ENCODE data around the gene EML3.

Gene EML3

GRCh38 chr11:62645671-62645945 lies 33.0 kb upstream of the EML3 start:
- H3K27ac ChIP-seq (ENCODE audit: low read depth, low read length, poor library complexity, severe bottlenecking), result peak overlapping the region; percentile 74
- H3K79me2 ChIP-seq (ENCODE audit: insufficient read depth, low read length), result peaks cover 36% of the 10 kb centered on the region
- H3K9me2 ChIP-seq (ENCODE audit: low read depth, low read length), result no peaks in the 10 kb centered on the region
- H4K20me1 ChIP-seq (ENCODE audit: insufficient read depth, low read length), result no peaks in the 10 kb centered on the region
- H3K27me3 ChIP-seq (ENCODE audit: insufficient read depth, low read length), result no peaks in the 10 kb centered on the region
- peaks cover 55% of the 10 kb centered on the region for H3K36me3 ChIP-seq (ENCODE audit: insufficient read depth, low read length)
- no peak overlapping the region for H2AFZ ChIP-seq (ENCODE audit: low read length)
- peak overlapping the region; percentile 91 for H3K4me3 ChIP-seq (ENCODE audit: low read depth, low read length, poor library complexity, severe bottlenecking)
- no peaks in the 10 kb centered on the region for H3F3A ChIP-seq (ENCODE audit: insufficient read depth, low read length)
- TF ChIP-seq EZH2 (IDR thresholded peaks at IDR 0.05; ENCODE audit: borderline replicate concordance, low read length) (no peak), CTCF (IDR thresholded peaks at IDR 0.05; ENCODE audit: low read length) (no peak)
- peak overlapping the region; percentile 86 for H3K9ac ChIP-seq (ENCODE audit: low read length)
- H3K4me2 ChIP-seq (ENCODE audit: low read length), result peak overlapping the region; percentile 67
- no peaks in the 10 kb centered on the region for H3K9me3 ChIP-seq (ENCODE audit: low read length)
- peaks cover 21% of the 10 kb centered on the region for H3K4me1 ChIP-seq (ENCODE audit: insufficient read depth, low read length, severe bottlenecking)

- H2AFZ ChIP-seq (ENCODE audit: low read length), result no peak overlapping the region
- H3K9me2 ChIP-seq (ENCODE audit: low read depth, low read length), result no peaks in the 10 kb centered on the region
- no peaks in the 10 kb centered on the region for H3F3A ChIP-seq (ENCODE audit: insufficient read depth, low read length)
- peaks cover 51% of the 10 kb centered on the region for H3K36me3 ChIP-seq (ENCODE audit: insufficient read depth, low read length)
- TF ChIP-seq EZH2 (IDR thresholded peaks at IDR 0.05; ENCODE audit: borderline replicate concordance, low read length) (no peak), CTCF (IDR thresholded peaks at IDR 0.05; ENCODE audit: low read length) (no peak)
- H3K4me1 ChIP-seq (ENCODE audit: insufficient read depth, low read length, severe bottlenecking), result peaks cover 21% of the 10 kb centered on the region
- H3K27ac ChIP-seq (ENCODE audit: low read depth, low read length, poor library complexity, severe bottlenecking), result no peak overlapping the region
- H3K27me3 ChIP-seq (ENCODE audit: insufficient read depth, low read length), result no peaks in the 10 kb centered on the region
- H3K79me2 ChIP-seq (ENCODE audit: insufficient read depth, low read length), result peaks cover 36% of the 10 kb centered on the region
- H3K9ac ChIP-seq (ENCODE audit: low read length), result no peak overlapping the region
- H3K4me3 ChIP-seq (ENCODE audit: low read depth, low read length, poor library complexity, severe bottlenecking), result no peak overlapping the region
- no peaks in the 10 kb centered on the region for H4K20me1 ChIP-seq (ENCODE audit: insufficient read depth, low read length)
- H3K9me3 ChIP-seq (ENCODE audit: low read length), result no peaks in the 10 kb centered on the region
- no peak overlapping the region for H3K4me2 ChIP-seq (ENCODE audit: low read length)
These were observed 31.6 kb upstream of the EML3 start for GRCh38 chr11:62644220-62644619.

GRCh38 chr11:62632492-62632891 lies 19.9 kb upstream of the EML3 start:
- no peaks in the 10 kb centered on the region for H3F3A ChIP-seq (ENCODE audit: insufficient read depth, low read length)
- no peak overlapping the region for H3K4me3 ChIP-seq (ENCODE audit: low read depth, low read length, poor library complexity, severe bottlenecking)
- TF ChIP-seq EZH2 (IDR thresholded peaks at IDR 0.05; ENCODE audit: borderline replicate concordance, low read length) (no peak), CTCF (IDR thresholded peaks at IDR 0.05; ENCODE audit: low read length) (no peak)
- H3K27me3 ChIP-seq (ENCODE audit: insufficient read depth, low read length), result no peaks in the 10 kb centered on the region
- no peaks in the 10 kb centered on the region for H4K20me1 ChIP-seq (ENCODE audit: insufficient read depth, low read length)
- no peak overlapping the region for H3K27ac ChIP-seq (ENCODE audit: low read depth, low read length, poor library complexity, severe bottlenecking)
- no peaks in the 10 kb centered on the region for H3K9me3 ChIP-seq (ENCODE audit: low read length)
- peaks cover 97% of the 10 kb centered on the region for H3K36me3 ChIP-seq (ENCODE audit: insufficient read depth, low read length)
- no peaks in the 10 kb centered on the region for H3K4me1 ChIP-seq (ENCODE audit: insufficient read depth, low read length, severe bottlenecking)
- no peak overlapping the region for H2AFZ ChIP-seq (ENCODE audit: low read length)
- no peaks in the 10 kb centered on the region for H3K79me2 ChIP-seq (ENCODE audit: insufficient read depth, low read length)
- no peaks in the 10 kb centered on the region for H3K9me2 ChIP-seq (ENCODE audit: low read depth, low read length)
- no peak overlapping the region for H3K4me2 ChIP-seq (ENCODE audit: low read length)
- H3K9ac ChIP-seq (ENCODE audit: low read length), result no peak overlapping the region
